ENCODE measurements around the gene TSPEAR.

DNA sequence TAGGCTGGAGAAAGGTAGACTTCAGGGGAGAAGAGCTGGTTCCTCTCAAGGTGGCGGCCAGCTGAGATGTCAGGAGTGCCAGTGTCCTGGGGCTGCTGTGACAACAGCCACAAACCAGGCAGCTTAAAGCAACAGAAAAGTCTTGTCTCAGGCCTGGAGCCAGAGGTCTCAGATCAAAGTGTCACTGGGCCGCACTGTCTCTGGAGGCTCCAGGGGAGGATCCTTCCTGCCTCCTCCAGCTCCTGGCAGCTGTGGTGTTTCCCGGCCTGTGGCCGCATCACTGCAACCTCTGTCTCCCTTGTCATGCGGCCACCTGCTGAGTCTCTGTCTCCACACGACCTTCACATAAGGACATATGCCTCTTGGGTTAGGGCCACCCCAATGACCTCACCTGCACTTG, 24.4 kb upstream of the TSPEAR start:
- TF ChIP-seq ZNF225 (CRISPR knock-in tag; IDR thresholded peaks at IDR 0.05) (no peak), POLR2A (IDR thresholded peaks at IDR 0.05; ENCODE audit: insufficient read depth in 1 of 2, low read depth in 2 of 2, low read length in 2 of 2) (no peak), RBAK (CRISPR knock-in tag; IDR thresholded peaks at IDR 0.05) (no peak), CTCF (CRISPR knock-in tag; IDR thresholded peaks at IDR 0.05) (no peak), ATF3 (CRISPR knock-in tag; IDR thresholded peaks at IDR 0.05) (no peak), FOXM1 (CRISPR knock-in tag; IDR thresholded peaks at IDR 0.05) (no peak), FOXA3 (CRISPR knock-in tag; IDR thresholded peaks at IDR 0.05) (no peak), MXD4 (CRISPR knock-in tag; IDR thresholded peaks at IDR 0.05) (no peak), TP53 (CRISPR knock-in tag; conservative IDR thresholded peaks at IDR 0.05) (no peak), PTBP1 (IDR thresholded peaks at IDR 0.05; ENCODE audit: low read depth, low read length, poor library complexity, severe bottlenecking) (no peak), ZKSCAN1 (IDR thresholded peaks at IDR 0.05; ENCODE audit: low read length) (no peak)
